KMS-11 (cell line): ENCODE results near the gene MNAT1.

Experiments used
- H2AFZ ChIP-seq: fragments of 200-600 bp; sonication (generic); 2 replicates; pipeline ENCODE4 v1.6.1; 2016; ENCODE audit warnings: antibody characterized with exemption, mixed run types, low read depth
- H3K27ac ChIP-seq: fragments of 200-600 bp; sonication (generic); 2 replicates; pipeline ENCODE4 v1.6.1; 2016; ENCODE audit warnings: mild to moderate bottlenecking, mixed run types
- H3K27me3 ChIP-seq: fragments of 200-600 bp; sonication (generic); 2 replicates; pipeline ENCODE4 v1.6.1; 2017; ENCODE audit warnings: mild to moderate bottlenecking, low read depth, mixed run types, moderate library complexity; ENCODE audit not compliant: insufficient read depth
- H3K36me3 ChIP-seq: fragments of 200-600 bp; sonication (generic); 2 replicates; pipeline ENCODE4 v1.6.1; 2017; ENCODE audit warnings: mild to moderate bottlenecking, mixed run types; ENCODE audit not compliant: insufficient read depth
- H3K4me1 ChIP-seq: fragments of 200-600 bp; sonication (generic); 2 replicates; pipeline ENCODE4 v1.6.1; 2016; ENCODE audit warnings: mild to moderate bottlenecking, low read depth, mixed run types; ENCODE audit not compliant: poor library complexity, severe bottlenecking
- H3K4me2 ChIP-seq: fragments of 200-600 bp; sonication (generic); 2 replicates; pipeline ENCODE4 v1.7.0; 2016; ENCODE audit warnings: mild to moderate bottlenecking, mixed run types
- H3K4me3 ChIP-seq: fragments of 200-600 bp; sonication (generic); IDR thresholded peaks from 2 replicates; pipeline ENCODE4 v1.6.1; 2017; ENCODE audit warnings: low read depth, low read length, mixed read lengths; ENCODE audit not compliant: insufficient read depth
- H3K79me2 ChIP-seq: fragments of 200-600 bp; sonication (generic); 2 replicates; pipeline ENCODE4 v1.6.1; 2016; ENCODE audit warnings: low read depth, mixed run types; ENCODE audit not compliant: insufficient read depth
- H3K9ac ChIP-seq: fragments of 200-600 bp; sonication (generic); 2 replicates; pipeline ENCODE4 v1.6.1; 2016; ENCODE audit warnings: mild to moderate bottlenecking, mixed run types
- H4K20me1 ChIP-seq: fragments of 200-600 bp; sonication (generic); 2 replicates; pipeline ENCODE4 v1.6.1; 2016; ENCODE audit warnings: mild to moderate bottlenecking, mixed run types; ENCODE audit not compliant: insufficient read depth
- TF ChIP-seq, protein P1 (sequence below): fragments of 200-600 bp; sonication (generic); conservative IDR thresholded peaks from 2 replicates; pipeline ENCODE4 v1.6.1; 2017; ENCODE audit warnings: low read depth, mild to moderate bottlenecking, antibody characterized with exemption, low read length, moderate library complexity, mixed read lengths

MNAT1 gene

DNA sequence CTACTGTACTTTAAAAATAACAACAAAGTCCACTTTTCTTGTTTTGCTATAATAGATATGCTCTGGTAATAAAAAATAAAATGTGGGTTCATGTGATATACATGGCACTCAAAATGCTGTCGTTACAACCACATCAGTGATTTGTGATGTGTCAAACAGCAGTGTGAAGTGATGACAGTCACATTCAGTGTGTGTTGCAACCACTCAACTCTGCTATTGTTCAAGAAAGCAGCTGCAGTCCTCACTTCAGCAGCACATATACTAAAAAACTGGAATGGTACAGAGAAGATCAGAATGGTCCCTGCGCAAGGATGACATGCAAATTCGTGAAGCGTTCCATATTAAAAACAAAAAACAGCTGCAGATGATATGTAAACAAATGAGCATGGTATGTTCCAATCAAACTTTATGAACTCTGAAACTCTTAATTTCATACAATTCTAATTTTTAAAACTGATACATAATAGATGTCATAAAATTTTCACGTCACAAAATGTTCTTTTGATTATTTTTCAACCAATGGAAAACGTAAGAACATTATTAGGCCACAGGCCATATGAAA lies 239.6 kb downstream of the MNAT1 start:
- Histone ChIP-seq H3K4me2 (no peak overlapping the region), H3K27ac (no peak overlapping the region), H4K20me1 (no peaks in the 10 kb centered on the region), H3K4me1 (no peaks in the 10 kb centered on the region), H3K9ac (no peak overlapping the region), H3K36me3 (no peaks in the 10 kb centered on the region), H3K27me3 (no peaks in the 10 kb centered on the region), H2AFZ (no peak overlapping the region), H3K4me3 (no peak overlapping the region), H3K79me2 (no peaks in the 10 kb centered on the region)
- TF ChIP-seq, protein P1, sequence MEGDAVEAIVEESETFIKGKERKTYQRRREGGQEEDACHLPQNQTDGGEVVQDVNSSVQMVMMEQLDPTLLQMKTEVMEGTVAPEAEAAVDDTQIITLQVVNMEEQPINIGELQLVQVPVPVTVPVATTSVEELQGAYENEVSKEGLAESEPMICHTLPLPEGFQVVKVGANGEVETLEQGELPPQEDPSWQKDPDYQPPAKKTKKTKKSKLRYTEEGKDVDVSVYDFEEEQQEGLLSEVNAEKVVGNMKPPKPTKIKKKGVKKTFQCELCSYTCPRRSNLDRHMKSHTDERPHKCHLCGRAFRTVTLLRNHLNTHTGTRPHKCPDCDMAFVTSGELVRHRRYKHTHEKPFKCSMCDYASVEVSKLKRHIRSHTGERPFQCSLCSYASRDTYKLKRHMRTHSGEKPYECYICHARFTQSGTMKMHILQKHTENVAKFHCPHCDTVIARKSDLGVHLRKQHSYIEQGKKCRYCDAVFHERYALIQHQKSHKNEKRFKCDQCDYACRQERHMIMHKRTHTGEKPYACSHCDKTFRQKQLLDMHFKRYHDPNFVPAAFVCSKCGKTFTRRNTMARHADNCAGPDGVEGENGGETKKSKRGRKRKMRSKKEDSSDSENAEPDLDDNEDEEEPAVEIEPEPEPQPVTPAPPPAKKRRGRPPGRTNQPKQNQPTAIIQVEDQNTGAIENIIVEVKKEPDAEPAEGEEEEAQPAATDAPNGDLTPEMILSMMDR: no peak

DNA sequence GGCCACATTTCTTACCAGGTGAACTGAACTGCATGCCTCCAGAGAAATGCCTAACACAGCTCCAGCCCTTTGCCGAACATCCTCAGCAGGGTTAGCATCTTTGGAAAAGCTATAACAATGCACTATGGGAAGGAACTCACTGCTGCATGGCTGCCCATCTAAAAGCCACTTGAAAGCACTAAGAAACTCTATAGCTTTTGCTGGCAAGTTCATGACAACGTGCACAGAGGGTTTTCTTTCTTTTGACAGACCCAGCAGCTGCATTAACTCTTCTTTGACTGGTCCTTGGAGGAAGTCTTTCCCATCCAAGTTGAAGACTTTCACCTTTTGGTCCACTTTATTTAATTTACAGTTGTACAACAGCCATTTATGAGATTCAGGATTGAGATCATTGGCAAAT lies 241.0 kb downstream of the MNAT1 start:
- Histone ChIP-seq H4K20me1 (no peaks in the 10 kb centered on the region), H3K27ac (no peak overlapping the region)

GRCh38 chr14:60977847-60978246 lies 243.3 kb downstream of the MNAT1 start:
- TF ChIP-seq, protein P1: no peak
- no peaks in the 10 kb centered on the region for H3K36me3 ChIP-seq
- H4K20me1 ChIP-seq: no peaks in the 10 kb centered on the region
- no peak overlapping the region for H3K9ac ChIP-seq
- no peaks in the 10 kb centered on the region for H3K27me3 ChIP-seq
- no peak overlapping the region for H2AFZ ChIP-seq
- H3K4me1 ChIP-seq: peaks cover 6% of the 10 kb centered on the region
- no peaks in the 10 kb centered on the region for H3K79me2 ChIP-seq
- no peak overlapping the region for H3K4me3 ChIP-seq
- no peak overlapping the region for H3K27ac ChIP-seq
- no peak overlapping the region for H3K4me2 ChIP-seq

More for the DNA sequence above, 241.0 kb downstream of the MNAT1 start:
- H3K36me3 ChIP-seq: no peaks in the 10 kb centered on the region
- no peak overlapping the region for H3K9ac ChIP-seq
- TF ChIP-seq, protein P1: no peak
- H3K27me3 ChIP-seq: no peaks in the 10 kb centered on the region
- no peak overlapping the region for H2AFZ ChIP-seq
- peaks cover 6% of the 10 kb centered on the region for H3K4me1 ChIP-seq
- no peak overlapping the region for H3K4me3 ChIP-seq
- no peaks in the 10 kb centered on the region for H3K79me2 ChIP-seq
- no peak overlapping the region for H3K4me2 ChIP-seq

DNA sequence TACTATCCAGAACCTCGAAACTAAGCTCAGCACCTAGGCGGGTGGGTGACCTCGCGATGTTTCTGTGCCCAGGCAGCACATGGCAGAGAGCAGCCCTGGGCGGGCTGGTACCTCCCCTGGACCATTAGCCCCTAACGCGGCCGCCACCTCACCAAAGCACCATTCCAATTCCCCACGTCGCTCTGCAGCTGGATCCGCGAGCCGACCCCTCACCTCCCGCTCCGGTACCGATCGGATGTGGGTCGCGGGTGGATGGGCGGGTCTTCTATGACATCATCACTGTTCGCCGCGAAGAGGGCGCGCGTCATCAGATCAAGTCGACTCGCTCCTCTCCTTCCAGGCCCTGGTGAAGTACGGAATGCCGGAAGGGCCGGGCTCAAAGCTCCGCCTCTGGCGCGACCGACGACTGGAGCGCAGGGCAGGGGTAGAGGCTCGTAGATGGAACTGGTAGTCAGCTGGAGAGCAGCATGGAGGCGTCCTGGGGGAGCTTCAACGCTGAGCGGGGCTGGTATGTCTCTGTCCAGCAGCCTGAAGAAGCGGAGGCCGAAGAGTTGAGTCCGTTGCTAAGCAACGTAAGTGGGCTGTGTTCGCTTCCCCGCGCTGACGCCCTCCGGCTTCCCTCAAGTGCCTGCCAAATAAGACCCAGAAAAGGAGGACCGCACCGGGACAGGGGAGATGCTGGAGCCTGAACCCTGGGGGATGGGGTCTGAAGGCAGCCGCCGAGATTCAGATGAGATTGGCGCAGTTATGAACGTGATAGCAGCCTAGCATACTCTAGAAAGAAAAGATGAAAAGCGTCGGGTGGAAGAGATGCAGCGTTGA lies 246.5 kb downstream of the MNAT1 start, which contains the start of the genes SLC38A6 and TRMT5:
SLC38A6 (plus strand) TSS at position 435 of the 822 bp plus-strand sequence; CDS start at position 468, 33 bp downstream.
TRMT5 (minus strand) TSS at position 269 of the 822 bp plus-strand sequence; CDS start at position 163, 106 bp downstream.
- peak within 1 kb of the TSS; percentile 15 for H3K4me3 ChIP-seq
- no peaks in the 10 kb centered on the region for H4K20me1 ChIP-seq
- TF ChIP-seq, protein P1: no peak
- no peaks in the 10 kb centered on the region for H3K79me2 ChIP-seq
- H3K27ac ChIP-seq: peak within 1 kb of the TSS; percentile 55
- peak within 1 kb of the TSS; percentile 91 for H2AFZ ChIP-seq
- no peaks in the 10 kb centered on the region for H3K27me3 ChIP-seq
- no peaks in the 10 kb centered on the region for H3K36me3 ChIP-seq
- peaks cover 6% of the 10 kb centered on the region for H3K4me1 ChIP-seq
- peak within 1 kb of the TSS; percentile 86 for H3K4me2 ChIP-seq
- peak within 1 kb of the TSS; percentile 82 for H3K9ac ChIP-seq
